Germinal center (tissue), 1 donor: ENCODE measurements around the gene PCDH15.

Experiments used
- DNase-seq: peaks from one replicate; pipeline ENCODE4 v3.0.0; 2012; ENCODE audit warnings: mixed read lengths, low spot score

The PCDH15 gene

GRCh38 chr10:54708021-54708420, 93.0 kb downstream of the PCDH15 start:
- DNase-seq, result no peak

GRCh38 chr10:54702583-54703485, 98.2 kb downstream of the PCDH15 start:
- no peak for DNase-seq

- DNase-seq, result no peak
These were observed 109.7 kb downstream of the PCDH15 start for GRCh38 chr10:54691331-54691730.

- no peak for DNase-seq
These were observed 118.5 kb downstream of the PCDH15 start for GRCh38 chr10:54682554-54682953.

GRCh38 chr10:54681136-54681535, 119.9 kb downstream of the PCDH15 start:
- DNase-seq, result no peak

GRCh38 chr10:54667136-54667535, 133.9 kb downstream of the PCDH15 start:
- DNase-seq, result no peak

GRCh38 chr10:54666192-54666591, 134.8 kb downstream of the PCDH15 start:
- DNase-seq, result no peak

GRCh38 chr10:54665095-54665494, 135.9 kb downstream of the PCDH15 start:
- DNase-seq, result no peak

- DNase-seq, result no peak
These were observed 140.6 kb downstream of the PCDH15 start for GRCh38 chr10:54660397-54660796.

- no peak for DNase-seq
These were observed 144.4 kb downstream of the PCDH15 start for GRCh38 chr10:54656643-54657042.

- no peak for DNase-seq
These were observed 147.5 kb downstream of the PCDH15 start for GRCh38 chr10:54653518-54653917.

GRCh38 chr10:54650547-54650946, 150.5 kb downstream of the PCDH15 start:
- DNase-seq, result no peak

- DNase-seq, result no peak
These were observed 179.0 kb downstream of the PCDH15 start for GRCh38 chr10:54622017-54622416.

GRCh38 chr10:54620352-54620751, 180.7 kb downstream of the PCDH15 start:
- DNase-seq, result no peak

GRCh38 chr10:54614072-54614471, 187.0 kb downstream of the PCDH15 start:
- no peak for DNase-seq

- no peak for DNase-seq
These were observed 187.9 kb downstream of the PCDH15 start for GRCh38 chr10:54613162-54613561.

GRCh38 chr10:54609423-54609822, 191.6 kb downstream of the PCDH15 start:
- DNase-seq, result no peak

- DNase-seq, result no peak
These were observed 193.0 kb downstream of the PCDH15 start for GRCh38 chr10:54607983-54608382.

- DNase-seq, result no peak
These were observed 206.7 kb downstream of the PCDH15 start for GRCh38 chr10:54594289-54594688.

GRCh38 chr10:54587971-54588370, 213.1 kb downstream of the PCDH15 start:
- DNase-seq, result no peak

GRCh38 chr10:54585572-54585971, 215.5 kb downstream of the PCDH15 start:
- no peak for DNase-seq

- DNase-seq, result no peak
These were observed 223.3 kb downstream of the PCDH15 start for GRCh38 chr10:54577682-54578081.

- DNase-seq, result no peak
These were observed 224.5 kb downstream of the PCDH15 start for GRCh38 chr10:54576541-54576940.

GRCh38 chr10:54559498-54559897, 241.5 kb downstream of the PCDH15 start:
- no peak for DNase-seq
